ENCODE results near the gene ZMIZ1. TPM values are rescaled to one million over a fixed set of nuclear protein-coding genes. Genes with fewer than 3 reads are reported as not detected.

The ZMIZ1 gene
- total and polyA plus RNA-seq, 2 donors (not counting 1 experiment from before 2014, with no cell fraction given): 6.3 to 30.6 TPM

DNA sequence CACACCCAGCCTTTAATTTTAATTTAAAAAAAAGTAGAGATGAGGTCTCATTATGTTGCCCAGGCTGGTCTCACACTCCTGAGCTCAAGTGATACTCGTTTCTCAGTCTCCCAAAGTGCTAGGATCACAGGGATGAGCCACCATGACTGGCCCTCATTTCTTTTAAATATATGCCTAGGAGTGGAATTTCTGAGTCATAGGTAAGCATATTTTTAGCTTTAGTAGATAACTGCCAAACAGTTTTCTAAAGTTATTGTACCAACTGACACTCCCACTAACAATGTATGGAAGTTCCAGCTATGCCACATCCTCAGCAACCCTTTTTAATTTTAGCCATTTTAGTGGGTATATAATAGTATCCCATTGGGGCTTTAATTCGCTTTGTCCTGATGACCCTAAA lies 264.7 kb downstream of the ZMIZ1 start:
- Histone ChIP-seq H3K4me2 (ENCODE audit: extremely low read depth, insufficient read depth, low read length) (no peak overlapping the region), H2AFZ (ENCODE audit: low read length) (no peak overlapping the region), H3K4me3 (replicated peaks in 1 of 4; ENCODE audit: control extremely low read depth in 1 of 4, insufficient read depth in 1 of 4, low read depth in 3 of 4, low read length in 4 of 4) (no peak overlapping the region), H3K27ac (ENCODE audit: insufficient read depth, low read length) (peak overlapping the region; percentile 31), H3K4me1 (ENCODE audit: control insufficient read depth, extremely low read depth, insufficient read depth, low read length) (peaks cover 2% of the 10 kb centered on the region), H3K79me2 (ENCODE audit: control insufficient read depth, insufficient read depth, low read length) (no peaks in the 10 kb centered on the region), H4K20me1 (ENCODE audit: control insufficient read depth, extremely low read depth, insufficient read depth, low read length) (no peaks in the 10 kb centered on the region), H3K27me3 (ENCODE audit: control insufficient read depth, insufficient read depth, low read length) (no peaks in the 10 kb centered on the region), H3K9me3 (ENCODE audit: control insufficient read depth, insufficient read depth, low read depth, low read length) (no peaks in the 10 kb centered on the region), H3K9ac (ENCODE audit: insufficient read depth, low read length) (no peak overlapping the region), H3K36me3 (ENCODE audit: control insufficient read depth, insufficient read depth, low read length) (no peaks in the 10 kb centered on the region)
- no peak for TF ChIP-seq EZH2 (IDR thresholded peaks at IDR 0.05; ENCODE audit: low read length, missing control alignments)
- TF ChIP-seq, protein P1, sequence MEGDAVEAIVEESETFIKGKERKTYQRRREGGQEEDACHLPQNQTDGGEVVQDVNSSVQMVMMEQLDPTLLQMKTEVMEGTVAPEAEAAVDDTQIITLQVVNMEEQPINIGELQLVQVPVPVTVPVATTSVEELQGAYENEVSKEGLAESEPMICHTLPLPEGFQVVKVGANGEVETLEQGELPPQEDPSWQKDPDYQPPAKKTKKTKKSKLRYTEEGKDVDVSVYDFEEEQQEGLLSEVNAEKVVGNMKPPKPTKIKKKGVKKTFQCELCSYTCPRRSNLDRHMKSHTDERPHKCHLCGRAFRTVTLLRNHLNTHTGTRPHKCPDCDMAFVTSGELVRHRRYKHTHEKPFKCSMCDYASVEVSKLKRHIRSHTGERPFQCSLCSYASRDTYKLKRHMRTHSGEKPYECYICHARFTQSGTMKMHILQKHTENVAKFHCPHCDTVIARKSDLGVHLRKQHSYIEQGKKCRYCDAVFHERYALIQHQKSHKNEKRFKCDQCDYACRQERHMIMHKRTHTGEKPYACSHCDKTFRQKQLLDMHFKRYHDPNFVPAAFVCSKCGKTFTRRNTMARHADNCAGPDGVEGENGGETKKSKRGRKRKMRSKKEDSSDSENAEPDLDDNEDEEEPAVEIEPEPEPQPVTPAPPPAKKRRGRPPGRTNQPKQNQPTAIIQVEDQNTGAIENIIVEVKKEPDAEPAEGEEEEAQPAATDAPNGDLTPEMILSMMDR (conservative IDR thresholded peaks at IDR 0.05 in 1 of 2, IDR thresholded peaks at IDR 0.05 in 1 of 2; ENCODE audit: low read depth in 1 of 2, low read length in 2 of 2): no peak
- peak in 1 of 2 donors; percentile 78 for DNase-seq (ENCODE audit: low read depth in 2 of 2)

DNA sequence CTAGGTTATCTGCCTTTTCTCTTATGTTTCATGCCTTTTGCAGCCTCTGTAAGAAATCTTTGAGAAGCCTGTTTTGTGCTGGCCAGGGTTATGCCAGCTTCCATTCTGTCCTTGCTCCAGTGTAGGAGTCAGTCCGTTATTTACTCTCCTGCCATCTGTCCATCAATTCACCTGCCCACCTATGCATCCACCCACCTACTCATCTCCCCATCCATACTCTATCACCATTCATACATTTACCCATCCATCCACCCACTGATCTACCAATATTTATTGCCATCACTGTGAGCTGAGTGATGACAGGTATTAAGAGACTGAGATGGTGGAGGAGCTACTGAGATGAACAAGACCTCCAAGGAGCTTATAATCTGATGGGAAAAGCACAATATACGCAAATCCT lies 265.8 kb downstream of the ZMIZ1 start:
- Histone ChIP-seq H3K4me1 (ENCODE audit: control insufficient read depth, extremely low read depth, insufficient read depth, low read length) (peaks cover 2% of the 10 kb centered on the region), H4K20me1 (ENCODE audit: control insufficient read depth, extremely low read depth, insufficient read depth, low read length) (no peaks in the 10 kb centered on the region), H3K36me3 (ENCODE audit: control insufficient read depth, insufficient read depth, low read length) (no peaks in the 10 kb centered on the region), H3K9me3 (ENCODE audit: control insufficient read depth, insufficient read depth, low read depth, low read length) (no peaks in the 10 kb centered on the region), H2AFZ (ENCODE audit: low read length) (no peak overlapping the region), H3K4me2 (ENCODE audit: extremely low read depth, insufficient read depth, low read length) (no peak overlapping the region), H3K79me2 (ENCODE audit: control insufficient read depth, insufficient read depth, low read length) (no peaks in the 10 kb centered on the region), H3K27ac (ENCODE audit: insufficient read depth, low read length) (no peak overlapping the region), H3K27me3 (ENCODE audit: control insufficient read depth, insufficient read depth, low read length) (no peaks in the 10 kb centered on the region), H3K4me3 (replicated peaks in 1 of 4; ENCODE audit: control extremely low read depth in 1 of 4, insufficient read depth in 1 of 4, low read depth in 3 of 4, low read length in 4 of 4) (no peak overlapping the region), H3K9ac (ENCODE audit: insufficient read depth, low read length) (no peak overlapping the region)
- TF ChIP-seq, protein P1 (conservative IDR thresholded peaks at IDR 0.05 in 1 of 2, IDR thresholded peaks at IDR 0.05 in 1 of 2; ENCODE audit: low read depth in 1 of 2, low read length in 2 of 2): no peak
- no peak for DNase-seq (ENCODE audit: low read depth in 2 of 2)

GRCh38 chr10:79335094-79335469 lies 266.3 kb downstream of the ZMIZ1 start:
- H3K9me3 ChIP-seq (ENCODE audit: control insufficient read depth, insufficient read depth, low read depth, low read length): no peaks in the 10 kb centered on the region
- H3K27ac ChIP-seq (ENCODE audit: insufficient read depth, low read length): no peak overlapping the region

More at GRCh38 chr10:79335094-79335469, 266.3 kb downstream of the ZMIZ1 start:
- Histone ChIP-seq H3K79me2 (ENCODE audit: control insufficient read depth, insufficient read depth, low read length) (no peaks in the 10 kb centered on the region), H3K4me2 (ENCODE audit: extremely low read depth, insufficient read depth, low read length) (no peak overlapping the region), H4K20me1 (ENCODE audit: control insufficient read depth, extremely low read depth, insufficient read depth, low read length) (no peaks in the 10 kb centered on the region), H3K4me3 (replicated peaks in 1 of 4; ENCODE audit: control extremely low read depth in 1 of 4, insufficient read depth in 1 of 4, low read depth in 3 of 4, low read length in 4 of 4) (no peak overlapping the region), H3K9ac (ENCODE audit: insufficient read depth, low read length) (no peak overlapping the region), H2AFZ (ENCODE audit: low read length) (no peak overlapping the region), H3K27me3 (ENCODE audit: control insufficient read depth, insufficient read depth, low read length) (no peaks in the 10 kb centered on the region), H3K4me1 (ENCODE audit: control insufficient read depth, extremely low read depth, insufficient read depth, low read length) (peaks cover 2% of the 10 kb centered on the region), H3K36me3 (ENCODE audit: control insufficient read depth, insufficient read depth, low read length) (no peaks in the 10 kb centered on the region)
- no peak for TF ChIP-seq EZH2 (IDR thresholded peaks at IDR 0.05; ENCODE audit: low read length, missing control alignments)
- TF ChIP-seq, protein P1 (conservative IDR thresholded peaks at IDR 0.05 in 1 of 2, IDR thresholded peaks at IDR 0.05 in 1 of 2; ENCODE audit: low read depth in 1 of 2, low read length in 2 of 2): no peak
- DNase-seq (ENCODE audit: low read depth in 2 of 2): no peak

All from fibroblast of lung (primary cell).